ENCODE measurements around the gene ZSCAN18. TPM values are rescaled to one million over a fixed set of nuclear protein-coding genes. Genes with fewer than 3 reads are reported as not detected.

ZSCAN18 gene
- total and polyA plus RNA-seq, 2 donors (not counting 3 experiments of a cell fraction or from before 2014, with no cell fraction given) = 15.8 to 17.3 TPM

- POLR2A ChIA-PET = no interaction called here
These were observed 8.2 kb downstream of the ZSCAN18 start for GRCh38 chr19:58089846-58090245.

More at GRCh38 chr19:58089846-58090245, 8.2 kb downstream of the ZSCAN18 start:
- Histone ChIP-seq H2AFZ (ENCODE audit: low read depth, low read length) (no peak overlapping the region), H3K4me2 (ENCODE audit: insufficient read depth, low read length) (no peak overlapping the region), H3K27me3 (ENCODE audit: control insufficient read depth in 2 of 2, insufficient read depth in 2 of 2, low read length in 2 of 2) (no peaks in the 10 kb centered on the region), H3K9me3 (replicated peaks; ENCODE audit: control insufficient read depth, insufficient read depth, low read length) (no peaks in the 10 kb centered on the region), H4K20me1 (replicated peaks; ENCODE audit: control insufficient read depth, extremely low read depth, insufficient read depth, low read length) (no peaks in the 10 kb centered on the region), H3K4me1 (ENCODE audit: control insufficient read depth, extremely low read depth, insufficient read depth, low read length) (no peaks in the 10 kb centered on the region), H3K4me3 (replicated peaks in 1 of 3; ENCODE audit: insufficient read depth in 1 of 3, low read depth in 1 of 3, low read length in 3 of 3) (no peak overlapping the region), H3K79me2 (ENCODE audit: control insufficient read depth, insufficient read depth, low read length) (no peaks in the 10 kb centered on the region), H3K27ac (ENCODE audit: insufficient read depth, low read depth, low read length) (no peak overlapping the region), H3K36me3 (ENCODE audit: control insufficient read depth in 2 of 2, extremely low read depth in 1 of 2, insufficient read depth in 2 of 2, low read length in 2 of 2) (no peaks in the 10 kb centered on the region), H3K9ac (replicated peaks; ENCODE audit: extremely low read depth, insufficient read depth, low read length) (no peak overlapping the region), H3K9me1 (replicated peaks; ENCODE audit: control insufficient read depth, extremely low read depth, insufficient read depth, low read length) (no peaks in the 10 kb centered on the region)
- intact Hi-C loops (cut with micrococcal nuclease) (loop anchor here (10.0 kb wide), 1 partner anchor 65 kb away; the partner anchor contains the start of gene ZNF329), dilution Hi-C loops (cut with MboI; ENCODE audit: extremely low pct_ligation_motif_present, low sequenced_read_pairs) (no loop called here)
- FAIRE-seq = no peak
- TF ChIP-seq, protein P1, sequence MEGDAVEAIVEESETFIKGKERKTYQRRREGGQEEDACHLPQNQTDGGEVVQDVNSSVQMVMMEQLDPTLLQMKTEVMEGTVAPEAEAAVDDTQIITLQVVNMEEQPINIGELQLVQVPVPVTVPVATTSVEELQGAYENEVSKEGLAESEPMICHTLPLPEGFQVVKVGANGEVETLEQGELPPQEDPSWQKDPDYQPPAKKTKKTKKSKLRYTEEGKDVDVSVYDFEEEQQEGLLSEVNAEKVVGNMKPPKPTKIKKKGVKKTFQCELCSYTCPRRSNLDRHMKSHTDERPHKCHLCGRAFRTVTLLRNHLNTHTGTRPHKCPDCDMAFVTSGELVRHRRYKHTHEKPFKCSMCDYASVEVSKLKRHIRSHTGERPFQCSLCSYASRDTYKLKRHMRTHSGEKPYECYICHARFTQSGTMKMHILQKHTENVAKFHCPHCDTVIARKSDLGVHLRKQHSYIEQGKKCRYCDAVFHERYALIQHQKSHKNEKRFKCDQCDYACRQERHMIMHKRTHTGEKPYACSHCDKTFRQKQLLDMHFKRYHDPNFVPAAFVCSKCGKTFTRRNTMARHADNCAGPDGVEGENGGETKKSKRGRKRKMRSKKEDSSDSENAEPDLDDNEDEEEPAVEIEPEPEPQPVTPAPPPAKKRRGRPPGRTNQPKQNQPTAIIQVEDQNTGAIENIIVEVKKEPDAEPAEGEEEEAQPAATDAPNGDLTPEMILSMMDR (IDR thresholded peaks at IDR 0.05; ENCODE audit: extremely low read depth in 1 of 2, insufficient read depth in 1 of 2, low read depth in 1 of 2, low read length in 2 of 2) = no peak
- TF ChIP-seq MYC (IDR thresholded peaks at IDR 0.05; ENCODE audit: low read depth, low read length) (no peak), POLR2A (IDR thresholded peaks at IDR 0.05; ENCODE audit: low read depth, low read length) (no peak), JUN (IDR thresholded peaks at IDR 0.05; ENCODE audit: borderline replicate concordance, insufficient read depth, insufficient read length, low read depth) (no peak), MAX (IDR thresholded peaks at IDR 0.05; ENCODE audit: insufficient read depth, insufficient read length) (no peak)
- CTCF ChIA-PET = no interaction called here
- no TSS peak for BruUV-seq (replicated peaks)
- no peak for DNase-seq (ENCODE audit: low read depth, low spot score)
